A673 (cell line): ENCODE measurements around the gene KIF26B.

Experiments
- EZH2 ChIP-seq: fragments of 200-600 bp; sonication (generic); IDR thresholded peaks from 2 replicates; pipeline ENCODE4 v1.6.1; 2017; ENCODE audit warnings: borderline replicate concordance, low read depth, mild to moderate bottlenecking, mixed read lengths, antibody characterized with exemption, low read length; ENCODE audit not compliant: poor library complexity, severe bottlenecking
- TF ChIP-seq, protein P1 (sequence below): fragments of 300-800, 200-600 bp; sonication (generic); conservative IDR thresholded peaks from 2 replicates; pipeline ENCODE4 v1.5.1; 2017; ENCODE audit warnings: low read depth, mild to moderate bottlenecking, antibody characterized with exemption, low read length, moderate library complexity, mixed read lengths

DNA sequence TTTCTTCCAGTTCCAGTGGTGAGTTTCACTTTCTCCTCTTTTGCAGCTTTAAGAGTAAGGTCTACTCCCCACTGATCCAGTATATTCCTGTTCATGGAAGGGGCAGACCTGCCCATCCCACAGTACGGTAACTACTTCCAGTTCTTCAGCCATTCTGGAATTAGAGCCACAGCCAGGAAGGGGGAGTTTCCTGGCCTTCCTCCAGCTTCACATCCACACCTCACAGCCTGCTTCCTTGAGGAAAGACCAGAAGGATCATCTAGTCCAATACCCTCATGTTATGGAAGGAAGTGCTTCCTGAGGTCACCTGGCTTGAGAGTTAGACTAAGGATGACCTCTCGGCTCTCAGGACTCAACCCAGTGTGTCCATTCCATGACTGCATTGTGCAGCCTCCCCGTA, 597.8 kb downstream of the KIF26B start:
- TF ChIP-seq, protein P1, sequence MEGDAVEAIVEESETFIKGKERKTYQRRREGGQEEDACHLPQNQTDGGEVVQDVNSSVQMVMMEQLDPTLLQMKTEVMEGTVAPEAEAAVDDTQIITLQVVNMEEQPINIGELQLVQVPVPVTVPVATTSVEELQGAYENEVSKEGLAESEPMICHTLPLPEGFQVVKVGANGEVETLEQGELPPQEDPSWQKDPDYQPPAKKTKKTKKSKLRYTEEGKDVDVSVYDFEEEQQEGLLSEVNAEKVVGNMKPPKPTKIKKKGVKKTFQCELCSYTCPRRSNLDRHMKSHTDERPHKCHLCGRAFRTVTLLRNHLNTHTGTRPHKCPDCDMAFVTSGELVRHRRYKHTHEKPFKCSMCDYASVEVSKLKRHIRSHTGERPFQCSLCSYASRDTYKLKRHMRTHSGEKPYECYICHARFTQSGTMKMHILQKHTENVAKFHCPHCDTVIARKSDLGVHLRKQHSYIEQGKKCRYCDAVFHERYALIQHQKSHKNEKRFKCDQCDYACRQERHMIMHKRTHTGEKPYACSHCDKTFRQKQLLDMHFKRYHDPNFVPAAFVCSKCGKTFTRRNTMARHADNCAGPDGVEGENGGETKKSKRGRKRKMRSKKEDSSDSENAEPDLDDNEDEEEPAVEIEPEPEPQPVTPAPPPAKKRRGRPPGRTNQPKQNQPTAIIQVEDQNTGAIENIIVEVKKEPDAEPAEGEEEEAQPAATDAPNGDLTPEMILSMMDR, result no peak
- no peak for TF ChIP-seq EZH2
